K562 (cell line): ENCODE results near the gene CDSN. TPM values are rescaled to one million over a fixed set of nuclear protein-coding genes. Genes with fewer than 3 reads are reported as not detected.
A peak's percentile ranks its signal among the peaks of the same experiment; 100 is the strongest.

Experiments used
- ATAC-seq: fragments of 200-7000 bp; cut with Tn5 transposase; 3 replicates; pipeline ENCODE4 v1.9.1; 2020; ENCODE audit warnings: moderate library complexity
- BruUV-seq: library from RNA; stranded (reverse); fragments of 400-500 nt; replicated peaks from 2 replicates; lab custom pipeline; 2021; lab: Mats Ljungman, UMichigan
- CTCF ChIA-PET: fragments of 300-600 bp; formaldehyde crosslinking; extraction: SDS; loops from one replicate; lab custom pipeline; 2021; ENCODE audit warnings: low intra/inter-chr PET ratio; lab: Yijun Ruan, JAX
- POLR2A ChIA-PET: fragments of 300-600, 350-650 bp; sonication (Branson Sonifier 250); formaldehyde crosslinking; extraction: SDS; loops from one replicate; lab custom pipeline; 2021; ENCODE audit warnings: antibody characterized with exemption, inconsistent platforms; lab: Yijun Ruan, JAX
- DNase-seq, 4 experiments: peaks; one replicate each; pipeline versions ENCODE4 v3.0.0 to v3.0.0-alpha.2; 2011 to 2018; ENCODE audit warnings: low spot score in 3 of 4, mixed read lengths in 3 of 4; ENCODE audit errors: extremely low read depth in 1 of 4
- FAIRE-seq: peaks from 2 replicates; lab custom pipeline; 2011; peaks lifted over from hg19 to GRCh38; lab: Jason Lieb, UNC
- H2AFZ ChIP-seq: 2 replicates; pipeline ENCODE4 v1.6.0; 2011; ENCODE audit warnings: low read depth, low read length, control low read depth, inconsistent platforms
- H3K27ac ChIP-seq: fragments of 200-600 bp; 3 replicates; pipeline ENCODE4 v1.8.0; 2011; ENCODE audit warnings: low read depth, mild to moderate bottlenecking, control low read depth, inconsistent platforms, low read length, moderate library complexity, mixed read lengths; ENCODE audit errors: extremely low read depth
- H3K27me3 ChIP-seq, 2 experiments: fragments of 300-600 bp in 1 of 2; 2 replicates in 1 of 2; 3 replicates in 1 of 2; pipeline versions ENCODE4 v1.6.0 to v1.8.0; 2011; ENCODE audit warnings: inconsistent platforms in 2 of 2, low read length in 2 of 2, mild to moderate bottlenecking in 1 of 2, mixed read lengths in 1 of 2, moderate library complexity in 1 of 2; ENCODE audit not compliant: control insufficient read depth in 2 of 2, insufficient read depth in 2 of 2
- H3K36me3 ChIP-seq: fragments of 300-600 bp; 3 replicates; pipeline ENCODE4 v1.8.0; 2011; ENCODE audit warnings: mild to moderate bottlenecking, low read length, inconsistent platforms; ENCODE audit not compliant: control insufficient read depth, insufficient read depth
- H3K4me1 ChIP-seq, 2 experiments: fragments of 200-600 bp in 1 of 2; replicated peaks in 1 of 2; 2 replicates in 1 of 2; 3 replicates in 1 of 2; pipeline versions ENCODE4 v1.5.1 to v1.8.0; 2011; ENCODE audit warnings: inconsistent platforms in 2 of 2, low read length in 2 of 2, mild to moderate bottlenecking in 1 of 2, mixed read lengths in 1 of 2, moderate library complexity in 1 of 2; ENCODE audit not compliant: control insufficient read depth in 2 of 2, insufficient read depth in 2 of 2
- H3K4me2 ChIP-seq: 2 replicates; pipeline ENCODE4 v1.6.1; 2011; ENCODE audit warnings: low read length, control low read depth, inconsistent platforms, mixed read lengths; ENCODE audit not compliant: insufficient read depth
- H3K4me3 ChIP-seq: fragments of 200-600 bp; sonication (generic), shearing (Covaris generic); 2 replicates; pipeline ENCODE4 v1.5.1; 2016; ENCODE audit warnings: control low read depth, inconsistent platforms
- H3K79me2 ChIP-seq: fragments of 200-600 bp; 3 replicates; pipeline ENCODE4 v1.8.0; 2011; ENCODE audit warnings: low read length, inconsistent platforms; ENCODE audit not compliant: control insufficient read depth, insufficient read depth
- H3K9ac ChIP-seq, 2 experiments: 2 replicates each; pipeline versions ENCODE4 v1.6.0 to v1.6.1; 2011; ENCODE audit warnings: low read depth in 2 of 2, low read length in 2 of 2, control low read depth in 1 of 2, inconsistent platforms in 1 of 2, mild to moderate bottlenecking in 1 of 2, mixed read lengths in 1 of 2; ENCODE audit not compliant: insufficient read depth in 1 of 2
- H3K9me1 ChIP-seq: one replicate; pipeline ENCODE4 v1.6.0; 2011; ENCODE audit warnings: inconsistent platforms, mild to moderate bottlenecking, low read length, moderate library complexity; ENCODE audit not compliant: control insufficient read depth, insufficient read depth
- H3K9me3 ChIP-seq: replicated peaks from 2 replicates; pipeline ENCODE4 v1.5.1; 2011; ENCODE audit warnings: low read depth, low read length, inconsistent platforms; ENCODE audit not compliant: control insufficient read depth, insufficient read depth
- H4K20me1 ChIP-seq: replicated peaks from 2 replicates; pipeline ENCODE4 v1.6.1; 2011; ENCODE audit warnings: low read length, inconsistent platforms, mixed read lengths; ENCODE audit not compliant: control insufficient read depth, insufficient read depth
- EP400 ChIP-seq: fragments of 450-650 bp; IDR thresholded peaks from 2 replicates; pipeline ENCODE4 v1.6.1; 2017; ENCODE audit warnings: antibody characterized with exemption, mild to moderate bottlenecking, moderate library complexity
- NBN ChIP-seq: fragments of 450-650 bp; IDR thresholded peaks from 2 replicates; pipeline ENCODE4 v1.6.1; 2016; ENCODE audit warnings: low read depth, mild to moderate bottlenecking
- SIN3B ChIP-seq: fragments of 450-650 bp; IDR thresholded peaks from 2 replicates; pipeline ENCODE4 v1.6.1; 2017; ENCODE audit warnings: low read depth, mild to moderate bottlenecking, moderate library complexity
- STAT5A ChIP-seq: IDR thresholded peaks from 2 replicates; pipeline ENCODE4 v1.6.1; 2012; ENCODE audit warnings: low read length, inconsistent platforms, borderline replicate concordance
- TEAD2 ChIP-seq: fragments of 450-650 bp; IDR thresholded peaks from 2 replicates; pipeline ENCODE4 v1.6.1; 2016; ENCODE audit warnings: missing genetic modification characterization, control low read depth, missing compliant biosample characterization
- ZBTB17 ChIP-seq: fragments of 450-650 bp; formaldehyde crosslinking; IDR thresholded peaks from 2 replicates; pipeline ENCODE4 v1.4.0; 2020; ENCODE audit warnings: mild to moderate bottlenecking
- ZNF324 ChIP-seq: fragments of 250-450 bp; sonication (Bioruptor Pico); IDR thresholded peaks from 2 replicates; pipeline ENCODE4 v1.4.0; 2020; ENCODE audit warnings: mild to moderate bottlenecking
- ZNF589 ChIP-seq: fragments of 200-800 bp; sonication (Bioruptor generic); IDR thresholded peaks from 2 replicates; pipeline ENCODE4 v1.6.1; 2016; ENCODE audit warnings: low read depth, missing genetic modification characterization, missing compliant biosample characterization
- WGBS: fragments of 100-300 bp; shearing (Covaris generic); methylation state at CpG from one replicate; pipeline ENCODE4 v1.1.6; 2016; ENCODE audit warnings: low coverage, mixed read lengths; ENCODE audit not compliant: insufficient coverage; ENCODE audit errors: missing lambda C conversion rate; 5-methylcytosine and 5-hydroxymethylcytosine counted together
- in situ Hi-C: fragments of 300-500 bp; cut with MboI; formaldehyde crosslinking; loops from 4 replicates; pipeline ENCODE4 v1.15.0; 2018; ENCODE audit warnings: inconsistent platforms, mixed read lengths
- intact Hi-C: fragments of 100-400 bp; cut with micrococcal nuclease; formaldehyde crosslinking; loops from 2 replicates; pipeline ENCODE4 v1.14.2; 2022
- polyA plus RNA-seq, 8 experiments: library from polyadenylated mRNA; depleted of rRNA in 4 of 8; stranded (reverse) in 5 of 8; unstranded in 3 of 8; fragments of >200 nt; fragmentation: Nextera tagmentation in 2 of 8; fragmentation: Illumina TruSeq in 1 of 8; extraction: Ambion mirVana in 2 of 8; extraction: Trizol in 1 of 8; gene quantifications; 2 replicates each; pipeline versions ENCODE4 v1.2.1 to v1.2.3, GENCODE V29; 2011 to 2014; ENCODE audit warnings: inconsistent platforms in 1 of 8, missing spikeins in 1 of 8
- total RNA-seq, 7 experiments: library from RNA; depleted of rRNA in 6 of 7; stranded (reverse); fragments of >200 nt in 6 of 7; fragmentation: Illumina TruSeq in 2 of 7; extraction: Trizol in 2 of 7; gene quantifications; 2 replicates each; pipeline versions ENCODE4 v1.2.1 to v1.2.3, GENCODE V29; 2011 to 2021; ENCODE audit warnings: low replicate concordance in 1 of 7
- TF ChIP-seq, protein P1 (sequence below): sonication (generic); formaldehyde crosslinking; IDR thresholded peaks from 2 replicates; pipeline ENCODE4 v1.8.0; 2022; ENCODE audit warnings: mild to moderate bottlenecking, missing genetic modification reagents
- TF ChIP-seq, protein P2 (sequence below): fragments of 450-650 bp; IDR thresholded peaks from 2 replicates; pipeline ENCODE4 v1.6.1; 2017; ENCODE audit warnings: mild to moderate bottlenecking, moderate library complexity
- TF ChIP-seq, protein P3 (sequence below): fragments of 200-800 bp; sonication (Bioruptor generic); IDR thresholded peaks from 2 replicates; pipeline ENCODE4 v1.6.1; 2017; ENCODE audit warnings: missing genetic modification characterization, missing compliant biosample characterization

CDSN gene
- total and polyA plus RNA-seq, 9 of the 15 experiments (the other 6 are each of a cell fraction or from before 2014, with no cell fraction given): not detected

DNA sequence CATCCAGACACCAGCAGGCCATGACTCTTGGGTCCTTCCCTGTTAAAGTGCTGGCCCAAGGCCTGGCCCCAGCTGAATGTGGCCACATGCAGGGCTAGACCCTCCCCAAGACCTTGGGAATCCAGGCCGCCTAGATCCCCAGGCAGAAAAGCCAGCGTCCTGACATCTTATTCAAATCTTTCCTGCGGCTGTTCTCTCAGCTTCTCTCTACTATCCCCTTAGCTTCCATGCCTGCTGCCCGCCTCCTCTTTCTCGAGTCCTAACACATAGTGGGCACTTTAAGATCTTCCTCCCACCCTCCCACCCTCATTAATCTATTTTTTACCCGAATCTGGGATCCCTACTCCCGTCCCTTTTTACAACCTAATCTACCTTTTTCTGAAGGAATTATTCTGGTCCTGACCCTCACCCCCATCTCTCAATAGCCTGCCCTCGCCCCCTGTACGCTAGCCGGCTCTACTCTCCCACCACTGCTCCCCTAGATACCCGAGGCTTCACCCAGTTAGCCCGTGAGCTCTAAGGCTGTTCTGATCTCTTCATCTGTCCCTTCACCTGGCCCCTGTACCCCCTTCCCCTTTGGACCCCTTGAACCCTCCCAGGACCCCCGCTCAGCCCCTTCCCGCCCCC is 37.4 kb upstream of the CDSN start, which contains the start of gene CCHCR1 (continued):
- TF ChIP-seq EP400: no peak
- TF ChIP-seq NBN: 0 out of 2 replicates have a peak, but pooled peaks have one; percentile 20

DNA sequence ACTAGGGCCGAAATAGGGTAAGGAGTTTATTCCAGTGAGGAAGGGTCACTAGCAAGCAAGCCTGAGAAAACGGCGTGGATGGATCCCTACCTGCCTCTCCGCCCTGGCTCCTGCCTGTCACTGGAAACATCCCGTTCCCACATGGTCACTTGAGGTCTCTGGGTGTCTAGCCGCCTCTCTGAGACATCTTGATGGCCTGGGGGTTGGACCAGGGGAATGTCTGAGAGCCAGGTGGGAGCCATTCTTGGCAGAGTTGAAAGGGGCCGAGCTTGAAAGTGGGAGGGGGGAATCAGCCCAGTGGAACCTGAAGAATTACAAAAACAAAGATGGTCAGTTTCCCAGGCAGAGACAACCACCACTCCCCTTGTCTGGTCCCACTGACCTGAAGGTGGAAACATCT is 36.4 kb upstream of the CDSN start:
- in situ Hi-C loops: no loop called here
- Histone ChIP-seq H3K27me3 (no peaks in the 10 kb centered on the region), H3K9me1 (no peaks in the 10 kb centered on the region), H3K9ac (peak overlapping the region; percentile 71 to 81), H3K27ac (no peak overlapping the region), H4K20me1 (no peaks in the 10 kb centered on the region), H2AFZ (no peak overlapping the region), H3K4me2 (no peak overlapping the region; the same call in 1 of the 2 replicates), H3K4me3 (no peak overlapping the region; the same call in 1 of the 2 replicates), H3K4me1 (peaks cover 17 to 25% of the 10 kb centered on the region in 2 experiments; a peak in 4 of 5 replicates), H3K79me2 (peaks cover 24% of the 10 kb centered on the region; the same call in 2 of the 3 replicates), H3K9me3 (no peaks in the 10 kb centered on the region), H3K36me3 (peaks cover 35% of the 10 kb centered on the region; the same call in 2 of the 3 replicates)
- CTCF ChIA-PET: no interaction called here
- no peak for TF ChIP-seq ZNF589 (CRISPR knock-in tag)
- TF ChIP-seq ZBTB17 (CRISPR knock-in tag): no peak
- no peak for TF ChIP-seq SIN3B
- TF ChIP-seq, protein P1, sequence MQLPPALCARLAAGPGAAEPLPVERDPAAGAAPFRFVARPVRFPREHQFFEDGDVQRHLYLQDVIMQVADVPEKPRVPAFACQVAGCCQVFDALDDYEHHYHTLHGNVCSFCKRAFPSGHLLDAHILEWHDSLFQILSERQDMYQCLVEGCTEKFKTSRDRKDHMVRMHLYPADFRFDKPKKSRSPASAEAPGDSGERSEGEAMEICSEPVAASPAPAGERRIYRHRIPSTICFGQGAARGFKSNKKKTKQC: no peak
- no peak for TF ChIP-seq STAT5A
- no peak for TF ChIP-seq TEAD2 (tag)
- TF ChIP-seq, protein P2, sequence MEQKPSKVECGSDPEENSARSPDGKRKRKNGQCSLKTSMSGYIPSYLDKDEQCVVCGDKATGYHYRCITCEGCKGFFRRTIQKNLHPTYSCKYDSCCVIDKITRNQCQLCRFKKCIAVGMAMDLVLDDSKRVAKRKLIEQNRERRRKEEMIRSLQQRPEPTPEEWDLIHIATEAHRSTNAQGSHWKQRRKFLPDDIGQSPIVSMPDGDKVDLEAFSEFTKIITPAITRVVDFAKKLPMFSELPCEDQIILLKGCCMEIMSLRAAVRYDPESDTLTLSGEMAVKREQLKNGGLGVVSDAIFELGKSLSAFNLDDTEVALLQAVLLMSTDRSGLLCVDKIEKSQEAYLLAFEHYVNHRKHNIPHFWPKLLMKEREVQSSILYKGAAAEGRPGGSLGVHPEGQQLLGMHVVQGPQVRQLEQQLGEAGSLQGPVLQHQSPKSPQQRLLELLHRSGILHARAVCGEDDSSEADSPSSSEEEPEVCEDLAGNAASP: no peak
- TF ChIP-seq, protein P3, sequence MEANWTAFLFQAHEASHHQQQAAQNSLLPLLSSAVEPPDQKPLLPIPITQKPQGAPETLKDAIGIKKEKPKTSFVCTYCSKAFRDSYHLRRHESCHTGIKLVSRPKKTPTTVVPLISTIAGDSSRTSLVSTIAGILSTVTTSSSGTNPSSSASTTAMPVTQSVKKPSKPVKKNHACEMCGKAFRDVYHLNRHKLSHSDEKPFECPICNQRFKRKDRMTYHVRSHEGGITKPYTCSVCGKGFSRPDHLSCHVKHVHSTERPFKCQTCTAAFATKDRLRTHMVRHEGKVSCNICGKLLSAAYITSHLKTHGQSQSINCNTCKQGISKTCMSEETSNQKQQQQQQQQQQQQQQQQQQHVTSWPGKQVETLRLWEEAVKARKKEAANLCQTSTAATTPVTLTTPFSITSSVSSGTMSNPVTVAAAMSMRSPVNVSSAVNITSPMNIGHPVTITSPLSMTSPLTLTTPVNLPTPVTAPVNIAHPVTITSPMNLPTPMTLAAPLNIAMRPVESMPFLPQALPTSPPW: no peak
- no peak for TF ChIP-seq ZNF324 (CRISPR knock-in tag)
- FAIRE-seq (no peak), DNase-seq (no peak), ATAC-seq (no peak)
- BruUV-seq: no TSS peak
- intact Hi-C loops: no loop called here
- POLR2A ChIA-PET: interaction anchor here (1.3 to 1.9 kb wide), 3 partner anchors 12 to 33 kb away, joined by 4 to 6 read pairs (median 6); no protein-coding TSS in a partner anchor
- 90% methylated on average over 7 of the region's 7 CpGs for WGBS
